ENCODE data around the gene C5AR1.

DNA sequence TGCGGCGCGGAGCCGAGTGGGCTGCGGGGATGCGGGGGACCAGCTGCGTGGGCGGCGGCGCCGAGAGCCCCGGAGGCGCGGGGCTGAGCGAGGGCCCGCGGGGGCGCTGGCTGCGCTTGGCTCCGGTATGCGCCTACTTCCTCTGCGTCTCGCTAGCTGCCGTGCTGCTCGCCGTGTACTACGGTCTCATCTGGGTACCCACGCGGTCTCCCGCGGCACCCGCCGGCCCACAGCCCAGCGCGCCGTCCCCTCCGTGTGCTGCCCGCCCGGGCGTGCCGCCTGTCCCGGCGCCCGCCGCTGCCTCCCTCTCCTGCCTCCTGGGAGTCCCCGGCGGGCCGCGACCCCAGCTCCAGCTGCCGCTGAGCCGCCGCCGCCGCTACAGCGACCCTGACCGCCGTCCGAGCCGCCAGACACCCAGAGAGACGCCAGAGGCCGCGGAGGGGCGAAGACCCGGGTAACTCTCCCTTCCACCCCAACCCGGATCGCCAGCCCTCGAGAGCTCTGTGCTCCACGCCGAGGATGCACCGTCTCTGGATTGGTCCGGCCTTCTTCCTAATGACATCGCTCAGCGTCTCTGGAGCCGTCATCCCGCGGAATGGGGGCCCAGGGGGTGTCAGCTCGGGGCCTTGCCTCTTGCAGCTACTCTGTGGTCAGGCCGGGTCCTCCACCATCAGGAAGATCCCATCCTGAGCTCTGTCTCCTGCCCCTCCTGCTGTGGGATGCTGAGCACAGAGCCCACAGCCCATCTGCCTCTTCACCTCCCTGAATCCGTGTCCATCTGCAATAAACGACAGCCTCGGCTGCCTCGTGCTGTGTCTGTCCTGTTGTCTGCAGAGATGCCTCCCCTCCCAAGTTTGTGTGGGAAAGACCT, 34.5 kb upstream of the C5AR1 start:
- TF ChIP-seq POLR2A (IDR thresholded peaks at IDR 0.05) (no peak), CTCF (IDR thresholded peaks at IDR 0.05) (no peak)

Measured in thyroid gland (tissue), 4 donors.